HepG2 (cell line): ENCODE measurements around the gene MVK. TPM values are rescaled to one million over a fixed set of nuclear protein-coding genes. Genes with fewer than 3 reads are reported as not detected.

Experiments used
- ATAC-seq: fragments of 200-7000 bp; cut with Tn5 transposase; 3 replicates; pipeline ENCODE4 v1.9.1; 2020; ENCODE audit warnings: mild to moderate bottlenecking, moderate library complexity
- BruUV-seq: library from RNA; stranded (reverse); fragments of 400-500 nt; replicated peaks from 2 replicates; lab custom pipeline; 2021; lab: Mats Ljungman, UMichigan
- CTCF ChIA-PET: fragments of 300-600 bp; formaldehyde crosslinking; extraction: SDS; loops from one replicate; lab custom pipeline; 2021; ENCODE audit warnings: low total read pairs, inconsistent platforms, low intra/inter-chr PET ratio; lab: Yijun Ruan, JAX
- POLR2A ChIA-PET: fragments of 350-600 bp; sonication (Branson Sonifier 250); formaldehyde crosslinking; loops from one replicate; lab custom pipeline; 2020; ENCODE audit warnings: antibody characterized with exemption, inconsistent platforms; lab: Yijun Ruan, JAX
- DNase-seq: peaks from one replicate; pipeline ENCODE4 v3.0.0-alpha.2; 2015; ENCODE audit warnings: low spot score
- FAIRE-seq: peaks from 3 replicates; lab custom pipeline; 2011; peaks lifted over from hg19 to GRCh38; lab: Jason Lieb, UNC
- H2AFZ ChIP-seq: one replicate; pipeline ENCODE4 v1.6.1; 2011; ENCODE audit warnings: low read length, inconsistent platforms
- H3K27ac ChIP-seq: fragments of 300-600 bp; 3 replicates; pipeline ENCODE4 v1.8.0; 2011; ENCODE audit warnings: mixed run types, mild to moderate bottlenecking, mixed read lengths, low read length, inconsistent platforms; ENCODE audit not compliant: insufficient read depth; ENCODE audit errors: extremely low read length
- H3K27me3 ChIP-seq, 2 experiments: fragments of 200-600 bp in 1 of 2; 2 replicates in 1 of 2; 3 replicates in 1 of 2; pipeline versions ENCODE4 v1.6.0 to v1.8.0; 2011; ENCODE audit warnings: low read length in 2 of 2, mild to moderate bottlenecking in 2 of 2, moderate library complexity in 2 of 2, inconsistent platforms in 1 of 2; ENCODE audit not compliant: insufficient read depth in 2 of 2, control insufficient read depth in 1 of 2
- H3K36me3 ChIP-seq, 2 experiments: fragments of 200-600 bp in 1 of 2; replicated peaks in 1 of 2; 2 replicates in 1 of 2; 3 replicates in 1 of 2; pipeline versions ENCODE4 v1.5.1 to v1.8.0; 2011; ENCODE audit warnings: low read length in 2 of 2, inconsistent platforms in 1 of 2; ENCODE audit not compliant: insufficient read depth in 2 of 2, control insufficient read depth in 1 of 2
- H3K4me1 ChIP-seq: 2 replicates; pipeline ENCODE4 v1.5.1; 2012; ENCODE audit warnings: low read length, inconsistent platforms; ENCODE audit not compliant: insufficient read depth
- H3K4me2 ChIP-seq: 2 replicates; pipeline ENCODE4 v1.6.0; 2011; ENCODE audit warnings: low read depth, low read length, inconsistent platforms
- H3K4me3 ChIP-seq, 3 experiments: fragments of 200-600 bp in 1 of 3; sonication (generic), shearing (Covaris generic) in 1 of 3; replicated peaks in 1 of 3; 2 replicates each; pipeline ENCODE4 v1.5.1; 2011 to 2016; ENCODE audit warnings: low read length in 3 of 3, inconsistent platforms in 2 of 3, low read depth in 2 of 3, mild to moderate bottlenecking in 2 of 3, control low read depth in 1 of 3, mixed read lengths in 1 of 3; ENCODE audit not compliant: insufficient read depth in 1 of 3
- H3K79me2 ChIP-seq: one replicate; pipeline ENCODE4 v1.6.1; 2011; ENCODE audit warnings: low read length, inconsistent platforms; ENCODE audit not compliant: insufficient read depth
- H3K9ac ChIP-seq: 2 replicates; pipeline ENCODE4 v1.6.0; 2011; ENCODE audit warnings: mild to moderate bottlenecking, low read depth, low read length, inconsistent platforms; ENCODE audit not compliant: insufficient read depth
- H3K9me3 ChIP-seq: 2 replicates; pipeline ENCODE4 v1.5.1; 2012; ENCODE audit warnings: mild to moderate bottlenecking, low read length
- H4K20me1 ChIP-seq: 2 replicates; pipeline ENCODE4 v1.6.0; 2011; ENCODE audit warnings: inconsistent platforms, mild to moderate bottlenecking, low read length, moderate library complexity; ENCODE audit not compliant: insufficient read depth
- ATF3 ChIP-seq: sonication (generic); formaldehyde crosslinking; IDR thresholded peaks from 2 replicates; pipeline ENCODE4 v1.4.0; 2020; ENCODE audit warnings: missing genetic modification reagents
- CEBPB ChIP-seq: IDR thresholded peaks from 2 replicates; pipeline ENCODE4 v1.6.1; 2011; ENCODE audit warnings: low read depth, low read length, improper control_type of control experiment, borderline replicate concordance
- ELK4 ChIP-seq: sonication (generic); formaldehyde crosslinking; IDR thresholded peaks from 2 replicates; pipeline ENCODE4 v1.9.0; 2021; ENCODE audit warnings: missing genetic modification reagents, borderline replicate concordance
- NR2F2 ChIP-seq: IDR thresholded peaks from 2 replicates; pipeline ENCODE4 v1.6.1; 2012; ENCODE audit warnings: low read depth, inconsistent platforms, borderline replicate concordance
- SAP130 ChIP-seq: IDR thresholded peaks from 2 replicates; pipeline ENCODE4 v1.6.1; 2016; ENCODE audit warnings: low read depth
- WGBS: methylation state at CpG from one replicate; pipeline ENCODE4 v1.1.6; 2017; ENCODE audit warnings: low lambda C conversion rate; 5-methylcytosine and 5-hydroxymethylcytosine counted together
- in situ Hi-C: cut with HindIII; loops from 2 replicates; pipeline ENCODE4 v1.10.0; 2017; ENCODE audit warnings: low pct_unique_long_range_greater_than_20kb; ENCODE audit not compliant: extremely low pct_ligation_motif_present
- intact Hi-C: fragments of 100-400 bp; cut with micrococcal nuclease; formaldehyde crosslinking; loops from one replicate; pipeline ENCODE4 v1.10.0; 2022; ENCODE audit not compliant: unreplicated experiment
- polyA plus RNA-seq, 8 experiments: library from polyadenylated mRNA; depleted of rRNA in 3 of 8; stranded (reverse) in 7 of 8; unstranded in 1 of 8; fragments of >200 nt; fragmentation: Illumina TruSeq in 4 of 8; extraction: Trizol in 4 of 8; gene quantifications; 2 replicates each; pipeline versions ENCODE4 v1.2.1 to v1.2.3, GENCODE V29; 2011 to 2016; ENCODE audit warnings: low read depth in 4 of 8, missing spikeins in 1 of 8, mixed read lengths in 1 of 8; ENCODE audit not compliant: insufficient read depth in 1 of 8
- total RNA-seq, 5 experiments: library from RNA; depleted of rRNA; stranded (reverse); fragments of >200 nt; fragmentation: Illumina TruSeq; extraction: Trizol; gene quantifications; 2 replicates each; pipeline ENCODE4 v1.2.3, GENCODE V29; 2016; ENCODE audit warnings: low read depth in 1 of 5
- TF ChIP-seq, protein P1 (sequence below): sonication (generic); formaldehyde crosslinking; IDR thresholded peaks from 2 replicates; pipeline ENCODE4 v1.5.0; 2020; ENCODE audit warnings: mild to moderate bottlenecking, missing genetic modification reagents, borderline replicate concordance
- TF ChIP-seq, protein P2 (sequence below): sonication (generic); formaldehyde crosslinking; IDR thresholded peaks from 2 replicates; pipeline ENCODE4 v1.8.1; 2023; ENCODE audit warnings: mild to moderate bottlenecking, moderate library complexity, missing genetic modification reagents

The MVK gene
- total and polyA plus RNA-seq, 2 of the 13 experiments (the other 11 are each of a cell fraction or from before 2014, with no cell fraction given) = 11.6 to 66.9 TPM

DNA sequence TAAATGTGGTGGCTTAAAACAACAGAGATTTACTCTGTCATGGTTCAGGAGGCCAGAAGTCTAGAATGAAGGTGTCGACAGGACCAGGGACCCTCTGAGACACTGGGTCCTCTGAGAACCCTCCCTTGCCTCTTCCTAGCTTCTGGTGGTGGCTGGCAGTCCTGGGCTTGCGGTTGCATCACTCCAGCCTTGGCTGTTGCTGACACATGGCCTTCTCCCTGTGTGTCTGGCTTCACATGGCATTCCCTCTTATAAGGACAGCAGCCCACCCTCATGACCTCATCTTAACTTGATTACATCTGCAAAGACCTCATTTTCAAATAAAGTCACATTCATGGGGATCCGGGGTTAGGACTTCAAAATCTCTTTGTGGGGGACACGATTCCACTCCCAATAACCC is 36.9 kb downstream of the MVK start:
- BruUV-seq = no TSS peak
- in situ Hi-C loops = no loop called here
- CTCF ChIA-PET = no interaction called here
- no peak overlapping the region for H3K27ac ChIP-seq
- peaks cover 4 to 25% of the 10 kb centered on the region in 2 experiments; a peak in 4 of 5 replicates for H3K27me3 ChIP-seq
- H4K20me1 ChIP-seq = no peaks in the 10 kb centered on the region
- no peaks in the 10 kb centered on the region for H3K79me2 ChIP-seq
- H3K36me3 ChIP-seq = no peaks in the 10 kb centered on the region
- 64% methylated on average over 3 of the region's 4 CpGs for WGBS
- H3K4me3 ChIP-seq = no peak overlapping the region
- FAIRE-seq = no peak
- POLR2A ChIA-PET = no interaction called here
- TF ChIP-seq, protein P1, sequence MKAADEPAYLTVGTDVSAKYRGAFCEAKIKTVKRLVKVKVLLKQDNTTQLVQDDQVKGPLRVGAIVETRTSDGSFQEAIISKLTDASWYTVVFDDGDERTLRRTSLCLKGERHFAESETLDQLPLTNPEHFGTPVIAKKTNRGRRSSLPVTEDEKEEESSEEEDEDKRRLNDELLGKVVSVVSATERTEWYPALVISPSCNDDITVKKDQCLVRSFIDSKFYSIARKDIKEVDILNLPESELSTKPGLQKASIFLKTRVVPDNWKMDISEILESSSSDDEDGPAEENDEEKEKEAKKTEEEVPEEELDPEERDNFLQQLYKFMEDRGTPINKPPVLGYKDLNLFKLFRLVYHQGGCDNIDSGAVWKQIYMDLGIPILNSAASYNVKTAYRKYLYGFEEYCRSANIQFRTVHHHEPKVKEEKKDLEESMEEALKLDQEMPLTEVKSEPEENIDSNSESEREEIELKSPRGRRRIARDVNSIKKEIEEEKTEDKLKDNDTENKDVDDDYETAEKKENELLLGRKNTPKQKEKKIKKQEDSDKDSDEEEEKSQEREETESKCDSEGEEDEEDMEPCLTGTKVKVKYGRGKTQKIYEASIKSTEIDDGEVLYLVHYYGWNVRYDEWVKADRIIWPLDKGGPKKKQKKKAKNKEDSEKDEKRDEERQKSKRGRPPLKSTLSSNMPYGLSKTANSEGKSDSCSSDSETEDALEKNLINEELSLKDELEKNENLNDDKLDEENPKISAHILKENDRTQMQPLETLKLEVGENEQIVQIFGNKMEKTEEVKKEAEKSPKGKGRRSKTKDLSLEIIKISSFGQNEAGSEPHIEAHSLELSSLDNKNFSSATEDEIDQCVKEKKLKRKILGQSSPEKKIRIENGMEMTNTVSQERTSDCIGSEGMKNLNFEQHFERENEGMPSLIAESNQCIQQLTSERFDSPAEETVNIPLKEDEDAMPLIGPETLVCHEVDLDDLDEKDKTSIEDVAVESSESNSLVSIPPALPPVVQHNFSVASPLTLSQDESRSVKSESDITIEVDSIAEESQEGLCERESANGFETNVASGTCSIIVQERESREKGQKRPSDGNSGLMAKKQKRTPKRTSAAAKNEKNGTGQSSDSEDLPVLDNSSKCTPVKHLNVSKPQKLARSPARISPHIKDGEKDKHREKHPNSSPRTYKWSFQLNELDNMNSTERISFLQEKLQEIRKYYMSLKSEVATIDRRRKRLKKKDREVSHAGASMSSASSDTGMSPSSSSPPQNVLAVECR (CRISPR knock-in tag) = no peak
- TF ChIP-seq, protein P2, sequence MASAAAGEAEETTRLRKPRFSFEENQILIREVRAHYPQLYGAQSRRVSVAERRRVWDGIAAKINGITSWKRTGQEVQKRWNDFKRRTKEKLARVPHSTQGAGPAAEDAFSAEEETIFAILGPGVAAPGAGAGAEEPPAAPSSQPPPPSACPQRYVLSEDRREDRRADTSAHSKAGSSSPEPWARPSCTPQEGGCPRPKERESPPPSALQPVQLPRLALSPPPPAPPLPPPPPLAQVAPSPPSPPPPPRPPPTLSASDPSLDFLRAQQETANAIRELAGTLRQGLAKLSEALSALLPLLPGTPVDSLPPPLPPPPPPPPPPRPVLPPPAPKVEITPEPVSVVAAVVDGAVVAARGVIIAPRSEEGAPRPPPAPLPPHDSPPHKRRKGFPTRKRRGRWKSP (CRISPR knock-in tag) = no peak
- peak; percentile 59; the same call in 1 of the 2 replicates for TF ChIP-seq CEBPB
- no peak for TF ChIP-seq ELK4 (CRISPR knock-in tag)
- no peak for TF ChIP-seq NR2F2
- TF ChIP-seq ATF3 (CRISPR knock-in tag) = no peak
- TF ChIP-seq SAP130 (CRISPR knock-in tag) = no peak
- H3K4me1 ChIP-seq = peaks cover 23% of the 10 kb centered on the region
- H3K4me2 ChIP-seq = no peak overlapping the region
- no peaks in the 10 kb centered on the region for H3K9me3 ChIP-seq
- H3K9ac ChIP-seq = no peak overlapping the region
- no peak for ATAC-seq
- H2AFZ ChIP-seq = no peak overlapping the region
- DNase-seq = no peak
- intact Hi-C loops = no loop called here
